Activated B cell treated with CpG ODN at 0.5 μM for 24 hours (primary cell): ENCODE measurements around the gene TMEM191C. TPM values are rescaled to one million over a fixed set of nuclear protein-coding genes. Genes with fewer than 3 reads are reported as not detected.
"Not testable (repeated sequence)": the region's sequence is repeated elsewhere in the genome, so short reads cannot be mapped to it uniquely, and the experiment has no call there.

ENCODE experiments used
- ATAC-seq: fragments of 200-7000 bp; cut with Tn5 transposase; one replicate; pipeline ENCODE4 v1.10.0; 2021; ENCODE audit warnings: low read depth, mild to moderate bottlenecking, moderate library complexity
- CTCF ChIA-PET: fragments of 350-600 bp; sonication (Branson Sonifier 250); formaldehyde crosslinking; loops from one replicate; lab custom pipeline; 2021; ENCODE audit warnings: antibody characterized with exemption; lab: Charles Lee
- POLR2A ChIA-PET: fragments of 350-600 bp; sonication (Branson Sonifier 250); formaldehyde crosslinking; loops from one replicate; lab custom pipeline; 2021; ENCODE audit warnings: antibody characterized with exemption; lab: Charles Lee
- DNase-seq: peaks from one replicate; pipeline ENCODE4 v3.0.0; 2022
- H3K27ac Mint-ChIP-seq: one replicate; pipeline ENCODE4 v1.8.0; 2020; ENCODE audit warnings: mixed read lengths
- H3K27me3 Mint-ChIP-seq: one replicate; pipeline ENCODE4 v1.8.0; 2021; ENCODE audit warnings: mixed read lengths
- H3K36me3 Mint-ChIP-seq: one replicate; pipeline ENCODE4 v1.8.0; 2021; ENCODE audit warnings: low read depth, mixed read lengths
- H3K4me1 Mint-ChIP-seq: one replicate; pipeline ENCODE4 v1.8.0; 2021; ENCODE audit warnings: mixed read lengths
- H3K4me3 Mint-ChIP-seq: one replicate; pipeline ENCODE4 v1.8.0; 2020; ENCODE audit warnings: mild to moderate bottlenecking, mixed read lengths
- H3K9me3 Mint-ChIP-seq: one replicate; pipeline ENCODE4 v1.8.0; 2020; ENCODE audit warnings: mixed read lengths
- intact Hi-C: fragments of 100-400 bp; cut with micrococcal nuclease; formaldehyde crosslinking; loops from one replicate; pipeline ENCODE4 v1.15.1; 2024
- total RNA-seq: library from RNA; stranded (reverse); gene quantifications from 2 replicates; pipeline ENCODE4 v1.2.3, GENCODE V29; 2022
- TF ChIP-seq, protein P1 (sequence below): fragments of 200-600 bp; IDR thresholded peaks from one replicate; pipeline ENCODE4 v1.8.0; 2022; ENCODE audit warnings: antibody characterized with exemption, mild to moderate bottlenecking

Gene TMEM191C
- total RNA-seq, 1 donor from 2014 or later: 1.3 TPM

DNA sequence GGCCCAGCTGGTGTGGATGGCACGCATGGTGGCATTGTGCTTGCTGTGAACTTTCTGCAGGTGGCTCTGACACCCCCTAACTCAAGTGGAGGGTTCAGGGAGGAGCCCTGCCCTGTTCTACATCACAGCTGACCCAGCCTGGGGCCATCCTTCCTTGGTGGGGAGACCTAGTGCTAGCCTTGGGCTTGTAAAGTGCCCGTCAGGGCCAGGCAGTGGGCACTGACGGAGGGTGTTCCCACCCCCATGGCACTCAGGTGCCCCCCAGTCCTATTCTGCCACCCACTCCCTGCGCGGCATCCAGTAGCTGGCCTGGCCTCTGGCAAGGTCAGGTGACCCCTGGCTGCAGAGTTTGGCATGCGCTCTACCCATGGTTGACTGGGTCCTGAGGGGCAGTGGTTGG is 26.0 kb upstream of the TMEM191C start:
- H3K4me1 Mint-ChIP-seq, CTCF ChIA-PET, H3K27me3 Mint-ChIP-seq, ATAC-seq, H3K27ac Mint-ChIP-seq, POLR2A ChIA-PET, H3K4me3 Mint-ChIP-seq, intact Hi-C loops, H3K9me3 Mint-ChIP-seq, DNase-seq: not testable (repeated sequence)
- peaks cover 17% of the 10 kb centered on the region for H3K36me3 Mint-ChIP-seq

DNA sequence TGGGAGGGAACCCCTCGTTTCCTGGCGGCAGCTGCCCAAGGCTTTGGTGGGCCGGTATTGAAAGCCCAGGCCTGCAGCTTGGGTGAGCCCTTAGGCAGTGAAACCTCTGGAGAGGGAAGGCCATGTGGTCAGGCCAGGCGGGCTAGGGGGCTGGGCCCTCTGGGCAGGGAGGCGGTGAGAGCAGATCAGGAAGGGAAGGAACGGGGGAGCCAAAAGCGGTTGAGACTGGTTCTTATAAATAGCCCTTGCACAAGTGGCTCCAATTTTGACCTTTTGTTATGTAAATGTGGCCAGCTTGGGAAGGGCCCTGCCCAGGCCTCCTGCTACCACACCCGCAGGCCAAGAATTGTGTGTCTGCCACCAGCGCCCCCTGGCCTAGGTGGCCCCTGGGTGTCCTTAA is 25.1 kb upstream of the TMEM191C start:
- H3K4me3 Mint-ChIP-seq, POLR2A ChIA-PET, ATAC-seq, CTCF ChIA-PET, H3K27ac Mint-ChIP-seq, H3K4me1 Mint-ChIP-seq, H3K27me3 Mint-ChIP-seq, H3K9me3 Mint-ChIP-seq, intact Hi-C loops, DNase-seq: not testable (repeated sequence)
- peaks cover 25% of the 10 kb centered on the region for H3K36me3 Mint-ChIP-seq

DNA sequence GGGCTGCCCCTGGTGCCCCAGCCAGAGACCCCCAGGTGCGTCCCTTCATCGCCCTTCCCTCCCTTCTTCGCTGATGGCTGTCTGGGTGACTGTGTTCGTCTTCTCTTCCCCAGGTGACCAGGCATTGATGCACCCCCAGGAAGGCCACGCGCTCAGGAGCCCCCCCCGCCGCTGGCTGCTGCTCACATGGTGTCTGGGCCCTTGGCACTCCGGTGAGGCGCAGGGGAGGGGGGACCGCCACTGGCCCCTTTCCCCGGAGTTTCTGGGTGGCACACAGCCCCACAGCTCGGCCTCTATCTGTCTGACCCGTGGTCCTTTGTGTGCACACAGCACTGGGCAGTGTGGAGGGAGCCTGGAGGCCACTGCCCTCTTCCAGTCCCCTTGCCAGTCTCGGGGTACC is 24.5 kb upstream of the TMEM191C start:
- H3K4me3 Mint-ChIP-seq, H3K27ac Mint-ChIP-seq, H3K9me3 Mint-ChIP-seq, H3K4me1 Mint-ChIP-seq, intact Hi-C loops, H3K27me3 Mint-ChIP-seq, DNase-seq, ATAC-seq, CTCF ChIA-PET, POLR2A ChIA-PET: not testable (repeated sequence)
- peaks cover 28% of the 10 kb centered on the region for H3K36me3 Mint-ChIP-seq

DNA sequence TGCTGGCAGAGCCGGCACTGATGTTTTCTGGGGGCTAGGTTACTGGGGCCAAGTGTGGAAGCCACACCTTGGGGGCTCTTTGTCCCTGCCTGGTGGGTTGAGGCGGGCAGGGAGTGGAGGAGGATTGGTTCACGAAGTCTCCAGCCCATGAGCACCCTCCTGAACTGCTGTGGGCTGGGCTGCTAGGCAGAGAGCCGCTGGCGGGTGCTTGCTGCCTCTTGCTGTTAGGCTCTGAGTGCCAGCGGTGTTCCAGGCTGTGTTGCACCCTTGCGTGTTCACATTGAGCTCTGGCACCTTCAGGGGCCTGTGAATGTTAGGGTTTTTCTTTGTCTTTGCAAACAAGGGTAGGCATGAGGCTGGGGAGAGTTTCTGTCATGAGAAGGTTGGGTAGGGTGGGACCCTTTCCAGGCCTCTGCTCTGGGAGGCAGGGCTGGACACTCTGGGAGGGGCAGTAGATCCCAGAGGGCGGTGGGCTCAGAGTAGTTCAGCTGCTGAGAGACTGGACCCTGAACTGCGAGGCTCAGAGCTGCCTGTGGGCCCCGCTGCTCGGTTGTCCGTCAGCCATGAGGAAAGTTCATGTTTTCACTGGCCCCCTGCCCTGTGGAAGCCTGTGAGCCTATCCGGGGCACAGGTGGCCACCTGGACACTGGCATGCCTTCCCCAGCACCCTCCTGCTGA is 24.0 kb upstream of the TMEM191C start:
- ChIA-PET POLR2A (no interaction called here), CTCF (no interaction called here)
- H3K4me3 Mint-ChIP-seq: no peak overlapping the region
- peaks cover 31% of the 10 kb centered on the region for H3K36me3 Mint-ChIP-seq
- ATAC-seq (no peak), DNase-seq (no peak)
- H3K4me1 Mint-ChIP-seq: no peaks in the 10 kb centered on the region
- no peak overlapping the region for H3K27ac Mint-ChIP-seq
- TF ChIP-seq, protein P1, sequence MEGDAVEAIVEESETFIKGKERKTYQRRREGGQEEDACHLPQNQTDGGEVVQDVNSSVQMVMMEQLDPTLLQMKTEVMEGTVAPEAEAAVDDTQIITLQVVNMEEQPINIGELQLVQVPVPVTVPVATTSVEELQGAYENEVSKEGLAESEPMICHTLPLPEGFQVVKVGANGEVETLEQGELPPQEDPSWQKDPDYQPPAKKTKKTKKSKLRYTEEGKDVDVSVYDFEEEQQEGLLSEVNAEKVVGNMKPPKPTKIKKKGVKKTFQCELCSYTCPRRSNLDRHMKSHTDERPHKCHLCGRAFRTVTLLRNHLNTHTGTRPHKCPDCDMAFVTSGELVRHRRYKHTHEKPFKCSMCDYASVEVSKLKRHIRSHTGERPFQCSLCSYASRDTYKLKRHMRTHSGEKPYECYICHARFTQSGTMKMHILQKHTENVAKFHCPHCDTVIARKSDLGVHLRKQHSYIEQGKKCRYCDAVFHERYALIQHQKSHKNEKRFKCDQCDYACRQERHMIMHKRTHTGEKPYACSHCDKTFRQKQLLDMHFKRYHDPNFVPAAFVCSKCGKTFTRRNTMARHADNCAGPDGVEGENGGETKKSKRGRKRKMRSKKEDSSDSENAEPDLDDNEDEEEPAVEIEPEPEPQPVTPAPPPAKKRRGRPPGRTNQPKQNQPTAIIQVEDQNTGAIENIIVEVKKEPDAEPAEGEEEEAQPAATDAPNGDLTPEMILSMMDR: no peak
- H3K27me3 Mint-ChIP-seq: no peaks in the 10 kb centered on the region
- intact Hi-C loops: no loop called here
- no peaks in the 10 kb centered on the region for H3K9me3 Mint-ChIP-seq

DNA sequence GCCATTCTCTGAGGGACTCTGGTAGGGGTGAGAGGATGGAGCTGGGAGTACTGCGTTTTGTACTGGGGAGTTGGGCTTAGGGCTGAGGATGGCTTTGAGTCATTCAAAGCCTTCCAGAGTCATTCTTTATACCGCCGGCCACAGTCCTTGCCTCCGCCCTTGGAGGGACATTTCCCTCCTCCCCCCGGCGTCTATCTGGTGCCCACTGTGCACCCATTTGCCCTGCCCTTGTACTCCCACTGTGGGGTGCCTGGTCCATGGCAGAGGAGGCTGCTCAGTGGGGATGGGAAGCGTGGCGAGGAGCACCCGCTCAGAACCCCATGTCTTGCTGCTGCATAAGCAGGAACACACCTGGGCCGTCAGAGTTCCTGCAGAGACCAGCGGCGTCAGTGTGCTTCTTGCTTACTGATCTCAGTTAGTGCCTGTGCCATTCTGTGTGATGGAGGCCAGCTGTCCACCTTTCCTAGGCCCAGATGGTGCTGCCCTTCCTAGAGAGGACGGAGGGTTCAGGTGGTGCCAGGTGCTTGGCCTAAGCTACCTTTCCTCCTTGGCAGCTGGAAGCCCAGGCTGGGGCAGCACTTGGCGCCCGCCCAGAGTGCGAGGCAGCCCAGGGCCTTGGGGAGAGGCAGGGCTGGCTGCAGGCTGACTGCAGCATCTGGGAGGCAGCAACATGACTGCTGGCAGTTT is 23.3 kb upstream of the TMEM191C start:
- CTCF ChIA-PET: no interaction called here
- TF ChIP-seq, protein P1: no peak
- ATAC-seq: no peak
- no peaks in the 10 kb centered on the region for H3K27me3 Mint-ChIP-seq
- no peak overlapping the region for H3K27ac Mint-ChIP-seq
- no peaks in the 10 kb centered on the region for H3K4me1 Mint-ChIP-seq
- intact Hi-C loops: no loop called here
- no peak overlapping the region for H3K4me3 Mint-ChIP-seq
- POLR2A ChIA-PET: no interaction called here
- no peak for DNase-seq
- H3K36me3 Mint-ChIP-seq: peaks cover 31% of the 10 kb centered on the region
- H3K9me3 Mint-ChIP-seq: no peaks in the 10 kb centered on the region

DNA sequence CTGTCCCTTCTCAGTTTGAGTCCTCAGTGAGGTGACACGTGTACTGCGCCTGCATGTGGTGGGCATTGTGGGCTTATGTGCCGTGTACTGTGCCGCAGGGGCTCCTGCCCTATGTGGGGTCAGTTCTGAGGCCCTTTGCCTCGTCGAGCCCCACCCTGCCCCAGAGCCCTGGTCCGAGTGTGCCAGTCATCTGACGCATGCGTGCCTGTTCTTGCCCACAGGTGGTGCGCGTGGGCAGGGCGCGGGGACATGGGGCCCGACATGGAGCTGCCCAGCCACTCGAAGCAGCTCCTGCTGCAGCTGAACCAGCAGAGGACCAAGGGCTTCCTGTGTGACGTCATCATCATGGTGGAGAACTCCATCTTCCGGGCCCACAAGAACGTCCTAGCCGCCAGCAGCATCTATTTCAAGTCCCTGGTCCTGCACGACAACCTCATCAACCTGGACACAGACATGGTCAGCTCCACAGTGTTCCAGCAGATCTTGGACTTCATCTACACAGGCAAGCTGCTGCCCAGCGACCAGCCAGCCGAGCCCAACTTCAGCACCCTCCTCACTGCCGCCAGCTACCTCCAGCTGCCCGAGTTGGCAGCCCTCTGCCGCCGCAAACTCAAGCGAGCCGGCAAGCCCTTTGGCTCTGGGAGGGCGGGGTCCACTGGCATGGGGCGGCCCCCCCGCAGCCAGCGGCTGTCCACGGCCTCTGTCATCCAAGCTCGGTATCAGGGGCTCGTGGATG is 22.3 kb upstream of the TMEM191C start:
- Mint-ChIP-seq H3K4me3 (no peak overlapping the region), H3K4me1 (no peaks in the 10 kb centered on the region), H3K9me3 (no peaks in the 10 kb centered on the region), H3K27ac (no peak overlapping the region), H3K27me3 (no peaks in the 10 kb centered on the region), H3K36me3 (peaks cover 31% of the 10 kb centered on the region)
- CTCF ChIA-PET: no interaction called here
- DNase-seq (no peak), ATAC-seq (no peak)
- intact Hi-C loops: no loop called here
- POLR2A ChIA-PET: no interaction called here
- TF ChIP-seq, protein P1: no peak
